Measurements from ENCODE around the gene CHAD.

DNA sequence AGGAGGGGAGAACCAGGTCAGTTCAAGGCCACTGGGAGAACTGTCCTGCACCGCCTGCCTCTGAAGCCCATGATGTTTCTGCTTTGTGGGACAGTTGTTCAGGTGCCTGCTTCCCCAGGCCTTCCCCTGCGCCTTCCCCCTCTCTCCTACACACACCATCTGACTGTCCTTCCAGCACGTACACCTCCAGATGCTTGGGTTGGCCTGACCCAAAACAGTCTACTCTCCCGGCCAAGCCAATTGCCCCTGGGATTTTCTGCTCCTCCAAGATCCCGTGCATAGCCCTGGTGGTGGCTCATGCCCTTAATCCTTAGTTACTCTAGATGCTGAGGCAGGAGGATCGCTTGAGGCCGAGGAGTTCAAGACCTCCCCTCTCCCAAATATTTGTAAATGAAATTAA is 9.3 kb upstream of the CHAD start:
- TF ChIP-seq CTCF (conservative IDR thresholded peaks at IDR 0.05 in 1 of 2, IDR thresholded peaks at IDR 0.05 in 1 of 2; ENCODE audit: extremely low read depth in 1 of 2, insufficient read depth in 1 of 2, low read depth in 1 of 2, low read length in 2 of 2) (no peak), EZH2 (IDR thresholded peaks at IDR 0.05; ENCODE audit: borderline replicate concordance, low read length) (no peak)
